SK-N-MC (cell line): ENCODE results near the gene LST1.

Experiments
- EZH2 ChIP-seq: fragments of 200-600 bp; sonication (generic); IDR thresholded peaks from one replicate; pipeline ENCODE4 v1.6.1; 2017; ENCODE audit warnings: antibody characterized with exemption
- POLR2AphosphoS5 ChIP-seq: IDR thresholded peaks from 2 replicates; pipeline ENCODE4 v1.6.1; 2012; ENCODE audit warnings: mild to moderate bottlenecking, low read depth, low read length, borderline replicate concordance

DNA sequence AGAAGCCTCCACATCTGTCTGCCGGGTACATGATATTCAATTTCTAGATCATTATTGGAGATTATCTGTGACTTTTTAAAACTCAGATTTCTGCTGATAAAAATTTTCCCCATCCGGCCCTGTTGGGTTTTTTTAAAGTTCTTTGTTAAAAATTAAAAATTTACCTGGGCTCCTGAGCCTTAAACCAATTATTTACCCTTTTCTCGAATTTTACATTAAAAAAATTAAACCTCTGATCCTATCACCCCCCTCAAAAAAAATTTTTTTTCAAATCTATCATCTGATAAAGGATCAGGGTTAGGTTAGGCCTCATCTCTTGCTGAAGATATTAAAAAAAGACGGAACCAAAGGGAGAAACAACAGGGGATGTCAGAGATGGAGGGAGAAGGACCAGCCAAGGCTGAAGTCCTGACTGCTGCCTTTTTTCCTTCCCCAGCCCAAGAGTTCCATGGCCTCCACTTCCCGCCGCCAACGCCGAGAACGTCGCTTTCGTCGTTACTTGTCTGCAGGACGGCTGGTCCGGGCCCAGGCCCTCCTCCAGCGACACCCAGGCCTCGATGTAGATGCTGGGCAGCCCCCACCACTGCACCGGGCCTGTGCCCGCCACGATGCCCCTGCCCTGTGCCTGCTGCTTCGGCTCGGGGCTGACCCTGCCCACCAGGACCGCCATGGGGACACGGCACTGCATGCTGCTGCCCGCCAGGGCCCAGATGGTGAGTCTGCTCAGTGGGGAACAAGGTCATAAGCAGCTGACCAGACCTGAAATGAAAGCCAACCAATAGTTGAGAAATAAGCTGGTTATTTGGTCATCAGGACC, 38.1 kb upstream of the LST1 start:
- TF ChIP-seq EZH2 (no peak), POLR2AphosphoS5 (no peak)
